T-helper 17 cell (primary cell): ENCODE results near the gene DHRS3. TPM values are rescaled to one million over a fixed set of nuclear protein-coding genes. Genes with fewer than 3 reads are reported as not detected.

ENCODE experiments used
- ATAC-seq: fragments of 150-1000 bp; cut with Tn5 transposase; 2 replicates; pipeline ENCODE4 v1.10.0; 2021; ENCODE audit warnings: mild to moderate bottlenecking, moderate library complexity
- DNase-seq, 3 donors: peaks; one replicate each; pipeline versions ENCODE4 v3.0.0 to v3.0.0-alpha.2; 2020 to 2021
- H3K9me3 ChIP-seq: one replicate; pipeline ENCODE4 v1.7.0; 2013; ENCODE audit warnings: low read length, mild to moderate bottlenecking; ENCODE audit not compliant: control insufficient read depth, poor library complexity, severe bottlenecking
- H3K27ac Mint-ChIP-seq: one replicate; pipeline ENCODE4 v1.8.0; 2022; ENCODE audit warnings: mild to moderate bottlenecking, moderate library complexity, mixed read lengths
- H3K27me3 Mint-ChIP-seq: one replicate; pipeline ENCODE4 v1.8.0; 2022; ENCODE audit warnings: mixed read lengths
- H3K36me3 Mint-ChIP-seq: one replicate; pipeline ENCODE4 v1.8.0; 2022; ENCODE audit warnings: low read depth, mixed read lengths
- H3K4me1 Mint-ChIP-seq: one replicate; pipeline ENCODE4 v1.8.0; 2022; ENCODE audit warnings: mild to moderate bottlenecking, mixed read lengths
- H3K4me3 Mint-ChIP-seq: one replicate; pipeline ENCODE4 v1.8.0; 2022; ENCODE audit warnings: mild to moderate bottlenecking, moderate library complexity, mixed read lengths
- total RNA-seq, 4 donors: library from RNA in 2 of 4; stranded (reverse) in 2 of 4; gene quantifications; one replicate each; pipeline ENCODE4 v1.2.3 and lab custom pipeline; 2022 to 2026

Gene DHRS3
- total RNA-seq, 2 donors from 2014 or later, result 31.0 to 38.3 TPM

GRCh38 chr1:12596007-12596821 lies 21.8 kb downstream of the DHRS3 start:
- DNase-seq, result no peak
- peak; percentile 45 for ATAC-seq
- peaks cover 7% of the 10 kb centered on the region for H3K36me3 Mint-ChIP-seq
- H3K4me3 Mint-ChIP-seq, result peak overlapping the region; percentile 19
- peaks cover 38% of the 10 kb centered on the region for H3K4me1 Mint-ChIP-seq
- no peaks in the 10 kb centered on the region for H3K27me3 Mint-ChIP-seq
- H3K27ac Mint-ChIP-seq, result no peak overlapping the region
- H3K9me3 ChIP-seq, result no peaks in the 10 kb centered on the region

- no peak for ATAC-seq
- Mint-ChIP-seq H3K27ac (no peak overlapping the region), H3K4me1 (peaks cover 36% of the 10 kb centered on the region)
Observed at GRCh38 chr1:12595757-12596006, 22.3 kb downstream of the DHRS3 start.

GRCh38 chr1:12594966-12595756 lies 22.8 kb downstream of the DHRS3 start:
- H3K27ac Mint-ChIP-seq, result peak overlapping the region; percentile 78
- ATAC-seq (peak; percentile 48), DNase-seq (no peak)
- no peaks in the 10 kb centered on the region for H3K9me3 ChIP-seq
- peaks cover 7% of the 10 kb centered on the region for H3K36me3 Mint-ChIP-seq
- peak overlapping the region; percentile 79 for H3K4me3 Mint-ChIP-seq
- H3K4me1 Mint-ChIP-seq, result peaks cover 35% of the 10 kb centered on the region
- no peaks in the 10 kb centered on the region for H3K27me3 Mint-ChIP-seq

More at GRCh38 chr1:12595757-12596006, 22.3 kb downstream of the DHRS3 start:
- H3K9me3 ChIP-seq, result no peaks in the 10 kb centered on the region
- Mint-ChIP-seq H3K36me3 (peaks cover 7% of the 10 kb centered on the region), H3K4me3 (peak overlapping the region; percentile 21), H3K27me3 (no peaks in the 10 kb centered on the region)
- no peak for DNase-seq

GRCh38 chr1:12594490-12594889 lies 23.5 kb downstream of the DHRS3 start:
- ATAC-seq (no peak), DNase-seq (no peak)
- no peaks in the 10 kb centered on the region for H3K9me3 ChIP-seq
- no peaks in the 10 kb centered on the region for H3K27me3 Mint-ChIP-seq
- H3K4me3 Mint-ChIP-seq, result peak overlapping the region; percentile 79
- peaks cover 7% of the 10 kb centered on the region for H3K36me3 Mint-ChIP-seq
- H3K4me1 Mint-ChIP-seq, result peaks cover 31% of the 10 kb centered on the region
- peak overlapping the region; percentile 78 for H3K27ac Mint-ChIP-seq

GRCh38 chr1:12593621-12594066 lies 24.4 kb downstream of the DHRS3 start:
- H3K4me1 Mint-ChIP-seq, result peaks cover 30% of the 10 kb centered on the region
- no peaks in the 10 kb centered on the region for H3K9me3 ChIP-seq
- no peak overlapping the region for H3K4me3 Mint-ChIP-seq
- ATAC-seq, result no peak
- no peaks in the 10 kb centered on the region for H3K27me3 Mint-ChIP-seq
- H3K27ac Mint-ChIP-seq, result peak overlapping the region; percentile 78
- peaks cover 7% of the 10 kb centered on the region for H3K36me3 Mint-ChIP-seq
- DNase-seq, result no peak

GRCh38 chr1:12592496-12592895 lies 25.5 kb downstream of the DHRS3 start:
- no peak for DNase-seq
- Mint-ChIP-seq H3K36me3 (peaks cover 7% of the 10 kb centered on the region), H3K4me1 (peaks cover 29% of the 10 kb centered on the region), H3K27ac (no peak overlapping the region), H3K27me3 (no peaks in the 10 kb centered on the region), H3K4me3 (peak overlapping the region; percentile 62)
- no peak for ATAC-seq
- H3K9me3 ChIP-seq, result no peaks in the 10 kb centered on the region

GRCh38 chr1:12591267-12591938 lies 26.6 kb downstream of the DHRS3 start:
- Mint-ChIP-seq H3K27ac (no peak overlapping the region), H3K36me3 (peaks cover 7% of the 10 kb centered on the region), H3K4me3 (no peak overlapping the region), H3K27me3 (no peaks in the 10 kb centered on the region), H3K4me1 (peaks cover 27% of the 10 kb centered on the region)
- DNase-seq, result no peak
- no peaks in the 10 kb centered on the region for H3K9me3 ChIP-seq
- ATAC-seq, result no peak

- H3K36me3 Mint-ChIP-seq, result peaks cover 2% of the 10 kb centered on the region
- DNase-seq, result no peak
- peak overlapping the region; percentile 72 for H3K27ac Mint-ChIP-seq
Observed at GRCh38 chr1:12588695-12589094, 29.3 kb downstream of the DHRS3 start.

GRCh38 chr1:12587981-12588640 lies 29.9 kb downstream of the DHRS3 start:
- H3K27me3 Mint-ChIP-seq, result no peaks in the 10 kb centered on the region
- peaks cover 13% of the 10 kb centered on the region for H3K4me1 Mint-ChIP-seq
- ATAC-seq, result no peak
- DNase-seq, result no peak
- H3K27ac Mint-ChIP-seq, result peak overlapping the region; percentile 72
- H3K4me3 Mint-ChIP-seq, result no peak overlapping the region
- no peaks in the 10 kb centered on the region for H3K9me3 ChIP-seq
- H3K36me3 Mint-ChIP-seq, result peaks cover 2% of the 10 kb centered on the region

More at GRCh38 chr1:12588695-12589094, 29.3 kb downstream of the DHRS3 start:
- H3K9me3 ChIP-seq, result no peaks in the 10 kb centered on the region
- H3K4me1 Mint-ChIP-seq, result peaks cover 16% of the 10 kb centered on the region
- no peak for ATAC-seq
- no peak overlapping the region for H3K4me3 Mint-ChIP-seq
- H3K27me3 Mint-ChIP-seq, result no peaks in the 10 kb centered on the region

GRCh38 chr1:12585951-12586942 lies 31.8 kb downstream of the DHRS3 start:
- ATAC-seq (no peak), DNase-seq (no peak)
- no peaks in the 10 kb centered on the region for H3K27me3 Mint-ChIP-seq
- H3K9me3 ChIP-seq, result no peaks in the 10 kb centered on the region
- peaks cover 2% of the 10 kb centered on the region for H3K36me3 Mint-ChIP-seq
- no peak overlapping the region for H3K27ac Mint-ChIP-seq
- H3K4me3 Mint-ChIP-seq, result no peak overlapping the region
- peaks cover 6% of the 10 kb centered on the region for H3K4me1 Mint-ChIP-seq

- no peak for ATAC-seq
- H3K9me3 ChIP-seq, result no peaks in the 10 kb centered on the region
- no peak overlapping the region for H3K4me3 Mint-ChIP-seq
- H3K27ac Mint-ChIP-seq, result no peak overlapping the region
- no peak for DNase-seq
- no peaks in the 10 kb centered on the region for H3K27me3 Mint-ChIP-seq
- peaks cover 2% of the 10 kb centered on the region for H3K36me3 Mint-ChIP-seq
- peaks cover 6% of the 10 kb centered on the region for H3K4me1 Mint-ChIP-seq
Observed at GRCh38 chr1:12585536-12585935, 32.5 kb downstream of the DHRS3 start.

GRCh38 chr1:12584900-12585525 lies 33.0 kb downstream of the DHRS3 start:
- DNase-seq, result no peak
- no peaks in the 10 kb centered on the region for H3K9me3 ChIP-seq
- no peak for ATAC-seq
- H3K36me3 Mint-ChIP-seq, result peaks cover 4% of the 10 kb centered on the region
- no peak overlapping the region for H3K27ac Mint-ChIP-seq
- no peak overlapping the region for H3K4me3 Mint-ChIP-seq
- H3K4me1 Mint-ChIP-seq, result peaks cover 6% of the 10 kb centered on the region
- no peaks in the 10 kb centered on the region for H3K27me3 Mint-ChIP-seq
